Fibroblast of lung (primary cell): ENCODE measurements around the gene PDZD7.

Source experiments
- CTCF ChIP-seq, 2 donors: IDR thresholded peaks in 1 of 2; conservative IDR thresholded peaks in 1 of 2; 1 replicate in 1 of 2; 2 replicates in 1 of 2; pipeline ENCODE4 v1.5.1; 2011 to 2012; ENCODE audit warnings: low read length in 2 of 2, control low read depth in 1 of 2, inconsistent platforms in 1 of 2, low read depth in 1 of 2, mild to moderate bottlenecking in 1 of 2
- EZH2 ChIP-seq: IDR thresholded peaks from 2 replicates; pipeline ENCODE4 v1.5.1; 2012; ENCODE audit warnings: low read length, control low read depth, mild to moderate bottlenecking; ENCODE audit errors: missing control alignments

DNA sequence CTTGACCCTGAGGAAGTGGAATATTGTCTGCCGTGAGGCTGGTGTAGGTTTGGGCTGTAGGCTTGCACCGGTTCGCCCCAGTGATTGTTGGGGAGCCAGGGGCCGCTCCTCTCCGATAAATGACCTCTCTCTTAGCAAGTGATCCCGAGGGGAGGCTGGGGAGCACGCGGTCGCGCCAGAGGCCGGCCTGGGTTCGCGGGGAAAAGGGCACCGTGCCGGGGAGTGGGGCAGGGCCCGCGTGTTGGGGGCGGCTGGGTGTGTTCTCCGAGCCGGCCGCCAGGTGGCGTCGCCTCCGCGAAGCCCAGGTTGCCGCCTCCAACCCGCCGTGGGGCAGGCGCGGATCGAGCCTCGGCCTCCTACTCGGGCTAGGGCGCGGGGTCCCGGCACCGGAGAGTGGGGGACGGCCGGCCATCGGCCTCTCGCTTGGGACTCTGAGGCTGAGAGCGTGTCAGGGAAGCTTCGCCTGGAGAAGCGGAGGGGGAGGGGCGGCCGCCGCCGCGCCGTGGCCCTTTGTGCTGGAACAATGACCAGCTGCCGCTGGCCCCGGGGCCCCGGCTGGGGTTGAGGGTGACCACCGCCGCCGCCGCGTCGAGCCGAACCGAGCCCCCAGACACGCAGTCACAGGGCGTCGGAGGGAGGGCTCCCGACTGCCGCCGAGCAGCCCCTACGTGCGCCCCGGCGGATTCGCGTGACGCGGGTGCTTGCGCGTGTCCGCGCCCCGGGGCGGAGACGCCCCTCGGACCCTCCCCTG, 31.8 kb downstream of the PDZD7 start:
- TF ChIP-seq CTCF (conservative IDR thresholded peaks at IDR 0.05 in 1 of 2, IDR thresholded peaks at IDR 0.05 in 1 of 2; ENCODE audit: low read depth in 1 of 2, low read length in 2 of 2) (peak; percentile 53), EZH2 (no peak)
